ENCODE measurements around the gene LIPI.

DNA sequence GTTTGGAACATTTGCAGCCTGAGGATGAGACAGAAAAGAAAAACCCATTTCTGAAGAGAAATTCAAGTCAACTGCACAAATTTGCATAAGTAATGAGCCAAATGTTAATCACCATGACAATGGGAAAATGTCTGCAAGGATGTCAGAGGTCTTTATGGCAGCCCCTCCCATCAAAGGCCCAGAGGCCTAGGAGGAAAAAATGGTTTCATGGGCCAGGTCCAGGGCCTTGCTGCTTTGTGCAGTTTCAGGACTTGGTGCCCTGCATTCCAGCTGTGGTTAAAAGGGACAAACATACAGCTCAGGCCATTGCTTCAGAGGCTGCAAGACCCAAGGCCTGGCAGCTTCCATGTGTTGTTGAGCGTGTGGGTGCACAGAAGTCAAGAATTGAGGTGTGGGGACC lies 18.6 kb upstream of the LIPI start:
- TF ChIP-seq CTCF (IDR thresholded peaks at IDR 0.05; ENCODE audit: poor library complexity, severe bottlenecking) = no peak
- TF ChIP-seq REST (IDR thresholded peaks at IDR 0.05; ENCODE audit: borderline replicate concordance) = no peak
- no peak for TF ChIP-seq EZH2 (IDR thresholded peaks at IDR 0.05; ENCODE audit: borderline replicate concordance, insufficient read depth, low read length, poor library complexity, severe bottlenecking)
- TF ChIP-seq TAF1 (IDR thresholded peaks at IDR 0.05; ENCODE audit: low read depth) = no peak
- TF ChIP-seq EP300 (conservative IDR thresholded peaks at IDR 0.05; ENCODE audit: poor library complexity, severe bottlenecking) = no peak
- no peak for TF ChIP-seq POLR2AphosphoS5 (IDR thresholded peaks at IDR 0.05)

Data from neural cell (in vitro differentiated cells).